H1 (cell line): Measurements from ENCODE around the gene SUPT7L.

Source experiments
- CEBPB ChIP-seq: IDR thresholded peaks from 2 replicates; pipeline ENCODE4 v1.6.1; 2012; ENCODE audit warnings: low read depth, low read length
- CTBP2 ChIP-seq: IDR thresholded peaks from 2 replicates; pipeline ENCODE4 v1.7.0; 2011; ENCODE audit warnings: borderline replicate concordance, mild to moderate bottlenecking, moderate library complexity, mixed read lengths, low read length; ENCODE audit not compliant: insufficient read depth, insufficient read length
- HDAC6 ChIP-seq: IDR thresholded peaks from one replicate; pipeline ENCODE4 v1.7.1; 2012; ENCODE audit warnings: low read depth, mild to moderate bottlenecking, inconsistent platforms, low read length, moderate library complexity
- POLR2A ChIP-seq, 2 experiments: IDR thresholded peaks; 1 replicate in 1 of 2; 2 replicates in 1 of 2; pipeline ENCODE4 v1.6.1; 2011; ENCODE audit warnings: low read depth in 2 of 2, low read length in 2 of 2, mild to moderate bottlenecking in 2 of 2; ENCODE audit errors: control extremely low read depth in 1 of 2
- POLR2AphosphoS5 ChIP-seq: IDR thresholded peaks from 2 replicates; pipeline ENCODE4 v1.6.1; 2011; ENCODE audit warnings: low read depth, low read length
- RAD21 ChIP-seq, 2 experiments: IDR thresholded peaks in 1 of 2; conservative IDR thresholded peaks in 1 of 2; 2 replicates each; pipeline ENCODE4 v1.6.1; 2011; ENCODE audit warnings: low read depth in 2 of 2, low read length in 2 of 2, improper control_type of control experiment in 1 of 2, inconsistent platforms in 1 of 2, mild to moderate bottlenecking in 1 of 2, moderate library complexity in 1 of 2
- RXRA ChIP-seq: IDR thresholded peaks from 2 replicates; pipeline ENCODE4 v1.6.1; 2011; ENCODE audit warnings: low read depth, mild to moderate bottlenecking, low read length, moderate library complexity; ENCODE audit not compliant: insufficient read depth
- SP4 ChIP-seq: IDR thresholded peaks from 2 replicates; pipeline ENCODE4 v1.6.1; 2012; ENCODE audit warnings: low read length, inconsistent platforms
- SUZ12 ChIP-seq: fragments of 200-600 bp; sonication (generic); IDR thresholded peaks from 2 replicates; pipeline ENCODE4 v1.6.1; 2012; ENCODE audit warnings: mild to moderate bottlenecking, inconsistent platforms, low read length, moderate library complexity, mixed read lengths
- TAF1 ChIP-seq: IDR thresholded peaks from 2 replicates; pipeline ENCODE4 v1.6.1; 2011; ENCODE audit warnings: mild to moderate bottlenecking, low read depth, low read length
- TF ChIP-seq, protein P1 (sequence below), 3 experiments: IDR thresholded peaks; 1 replicate in 2 of 3; 2 replicates in 1 of 3; pipeline versions ENCODE4 v1.5.1 to v1.6.1; 2011; ENCODE audit warnings: low read length in 3 of 3, mild to moderate bottlenecking in 3 of 3, inconsistent platforms in 2 of 3, low read depth in 1 of 3, moderate library complexity in 1 of 3; ENCODE audit not compliant: insufficient read depth in 1 of 3; ENCODE audit errors: control extremely low read depth in 1 of 3
- TF ChIP-seq, protein P2 (sequence below): IDR thresholded peaks from 2 replicates; pipeline ENCODE4 v1.6.1; 2011; ENCODE audit warnings: low read length, improper control_type of control experiment

DNA sequence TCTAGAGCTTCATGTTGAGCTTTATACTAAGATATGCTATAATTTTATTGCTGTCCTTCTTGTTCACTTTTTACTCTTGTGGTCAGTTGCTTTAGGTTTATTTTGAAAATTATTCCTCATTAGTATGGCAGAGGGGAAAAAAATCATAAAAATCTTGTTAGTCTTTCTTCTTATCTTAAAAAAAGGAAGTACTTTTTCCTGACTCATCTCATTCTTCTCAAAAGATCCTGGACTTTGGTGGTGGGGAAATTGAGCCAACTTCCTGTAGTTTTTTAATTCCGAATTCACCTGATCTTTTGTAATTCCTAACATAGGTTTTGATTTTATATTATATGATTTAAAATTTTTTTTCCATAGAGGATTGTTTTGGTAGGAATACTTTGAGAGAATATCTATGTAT lies 4.0 kb upstream of the SUPT7L start:
- no peak for TF ChIP-seq POLR2AphosphoS5
- TF ChIP-seq, protein P1, sequence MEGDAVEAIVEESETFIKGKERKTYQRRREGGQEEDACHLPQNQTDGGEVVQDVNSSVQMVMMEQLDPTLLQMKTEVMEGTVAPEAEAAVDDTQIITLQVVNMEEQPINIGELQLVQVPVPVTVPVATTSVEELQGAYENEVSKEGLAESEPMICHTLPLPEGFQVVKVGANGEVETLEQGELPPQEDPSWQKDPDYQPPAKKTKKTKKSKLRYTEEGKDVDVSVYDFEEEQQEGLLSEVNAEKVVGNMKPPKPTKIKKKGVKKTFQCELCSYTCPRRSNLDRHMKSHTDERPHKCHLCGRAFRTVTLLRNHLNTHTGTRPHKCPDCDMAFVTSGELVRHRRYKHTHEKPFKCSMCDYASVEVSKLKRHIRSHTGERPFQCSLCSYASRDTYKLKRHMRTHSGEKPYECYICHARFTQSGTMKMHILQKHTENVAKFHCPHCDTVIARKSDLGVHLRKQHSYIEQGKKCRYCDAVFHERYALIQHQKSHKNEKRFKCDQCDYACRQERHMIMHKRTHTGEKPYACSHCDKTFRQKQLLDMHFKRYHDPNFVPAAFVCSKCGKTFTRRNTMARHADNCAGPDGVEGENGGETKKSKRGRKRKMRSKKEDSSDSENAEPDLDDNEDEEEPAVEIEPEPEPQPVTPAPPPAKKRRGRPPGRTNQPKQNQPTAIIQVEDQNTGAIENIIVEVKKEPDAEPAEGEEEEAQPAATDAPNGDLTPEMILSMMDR (IDR thresholded peaks at IDR 0.05; ENCODE audit: control extremely low read depth in 1 of 3, insufficient read depth in 1 of 3, low read depth in 1 of 3, low read length in 3 of 3) = no peak
- no peak for TF ChIP-seq SUZ12
- TF ChIP-seq RAD21 (IDR thresholded peaks at IDR 0.05 in 1 of 2, conservative IDR thresholded peaks at IDR 0.05 in 1 of 2; ENCODE audit: low read depth in 2 of 2, low read length in 2 of 2) = no peak
- TF ChIP-seq, protein P2, sequence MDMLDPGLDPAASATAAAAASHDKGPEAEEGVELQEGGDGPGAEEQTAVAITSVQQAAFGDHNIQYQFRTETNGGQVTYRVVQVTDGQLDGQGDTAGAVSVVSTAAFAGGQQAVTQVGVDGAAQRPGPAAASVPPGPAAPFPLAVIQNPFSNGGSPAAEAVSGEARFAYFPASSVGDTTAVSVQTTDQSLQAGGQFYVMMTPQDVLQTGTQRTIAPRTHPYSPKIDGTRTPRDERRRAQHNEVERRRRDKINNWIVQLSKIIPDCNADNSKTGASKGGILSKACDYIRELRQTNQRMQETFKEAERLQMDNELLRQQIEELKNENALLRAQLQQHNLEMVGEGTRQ = no peak
- no peak for TF ChIP-seq CEBPB
- TF ChIP-seq POLR2A (IDR thresholded peaks at IDR 0.05; ENCODE audit: control extremely low read depth in 1 of 2, low read depth in 2 of 2, low read length in 2 of 2) = no peak
- no peak for TF ChIP-seq RXRA
- no peak for TF ChIP-seq CTBP2
- no peak for TF ChIP-seq HDAC6
- TF ChIP-seq TAF1 = no peak
- no peak for TF ChIP-seq SP4
